NCI-H1694 treated with DMSO at 0.1 percent for 48 hours (cell line): ENCODE results near the gene TYK2.
A peak's percentile ranks its signal among the peaks of the same experiment; 100 is the strongest.
"Not testable (repeated sequence)": the region's sequence is repeated elsewhere in the genome, so short reads cannot be mapped to it uniquely, and the experiment has no call there.

Experiments
- DNase-seq: peaks from one replicate; lab custom pipeline; 2025; lab: John Stamatoyannopoulos, UW

Gene TYK2

DNA sequence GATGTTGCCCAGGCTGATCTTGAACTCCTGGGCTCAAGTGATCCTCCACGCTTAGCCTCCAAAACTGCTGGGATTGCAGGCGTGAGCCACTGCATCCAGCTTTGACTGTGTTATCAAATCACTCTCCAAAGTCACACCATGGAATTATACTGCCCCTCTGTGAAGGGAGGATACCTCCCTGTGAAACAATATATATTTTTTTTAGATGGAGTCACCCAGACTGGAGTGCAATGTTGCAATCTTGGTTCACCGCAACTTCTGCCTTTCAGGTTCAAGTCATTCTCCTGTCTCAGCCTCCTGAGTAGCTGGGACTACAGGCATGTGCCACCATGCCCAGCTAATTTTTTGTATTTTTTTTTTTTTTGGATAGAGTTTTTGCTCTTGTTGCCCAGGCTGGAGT, 7.7 kb downstream of the TYK2 start:
- no peak for DNase-seq

DNA sequence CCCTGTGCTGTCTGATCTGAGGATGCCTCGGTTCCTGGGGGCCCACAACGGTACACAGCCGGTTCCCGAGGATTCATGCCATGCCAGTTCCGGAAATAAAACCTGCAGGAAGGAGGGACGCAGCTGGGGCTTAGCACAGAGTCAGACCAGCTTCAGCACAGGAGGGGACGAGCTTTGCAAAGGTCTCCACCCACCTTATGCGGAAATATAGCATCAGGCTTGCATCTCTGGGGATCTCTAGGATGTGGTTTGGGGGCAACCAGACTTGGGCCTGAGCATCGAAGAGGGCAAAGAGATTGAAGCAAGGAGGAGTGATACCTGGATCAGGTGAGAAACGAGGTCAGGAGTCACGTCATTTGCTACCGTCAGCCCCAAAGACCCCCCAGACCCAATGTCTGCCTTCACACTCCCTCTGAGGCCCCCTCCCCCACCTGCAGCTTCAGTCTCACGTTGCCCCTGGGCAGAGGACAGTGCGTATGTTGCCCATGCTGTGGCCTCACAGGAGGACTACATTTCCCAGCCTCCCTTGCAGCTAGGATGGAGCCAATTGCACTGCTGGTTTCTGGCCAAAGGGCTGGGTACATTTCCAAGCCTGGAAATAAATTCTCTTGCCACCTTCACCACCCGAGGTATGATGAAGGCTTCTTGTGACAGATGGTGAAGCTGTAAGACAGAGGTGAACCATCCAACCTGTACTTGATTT, 12.1 kb downstream of the TYK2 start:
- no peak for DNase-seq

DNA sequence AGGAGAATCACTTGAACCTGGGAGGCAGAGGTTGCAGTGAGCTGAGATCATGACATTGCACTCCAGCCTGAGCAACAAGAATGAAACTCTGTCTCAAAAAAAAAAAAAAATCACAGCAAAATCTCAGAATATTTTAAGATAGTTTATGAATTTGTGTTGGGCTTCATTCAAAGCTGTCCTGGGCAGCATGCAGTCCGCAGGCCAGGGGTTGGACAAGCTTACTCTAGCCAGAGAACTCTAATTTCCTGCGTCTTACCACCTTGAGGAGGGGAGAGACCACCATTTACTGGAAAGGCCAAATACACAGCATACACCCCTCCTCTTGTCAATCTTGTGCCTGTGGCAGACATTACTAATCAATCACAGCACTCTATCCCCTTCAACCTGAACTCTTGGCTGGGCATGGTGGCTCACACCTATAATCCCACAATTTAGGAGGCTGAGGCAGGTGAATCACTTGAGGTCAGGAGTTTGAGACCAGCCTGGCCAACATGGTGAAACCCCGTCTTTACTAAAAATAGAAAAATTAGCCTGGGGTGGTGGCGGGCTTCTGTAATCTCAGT, 13.3 kb downstream of the TYK2 start:
- not testable (repeated sequence) for DNase-seq

DNA sequence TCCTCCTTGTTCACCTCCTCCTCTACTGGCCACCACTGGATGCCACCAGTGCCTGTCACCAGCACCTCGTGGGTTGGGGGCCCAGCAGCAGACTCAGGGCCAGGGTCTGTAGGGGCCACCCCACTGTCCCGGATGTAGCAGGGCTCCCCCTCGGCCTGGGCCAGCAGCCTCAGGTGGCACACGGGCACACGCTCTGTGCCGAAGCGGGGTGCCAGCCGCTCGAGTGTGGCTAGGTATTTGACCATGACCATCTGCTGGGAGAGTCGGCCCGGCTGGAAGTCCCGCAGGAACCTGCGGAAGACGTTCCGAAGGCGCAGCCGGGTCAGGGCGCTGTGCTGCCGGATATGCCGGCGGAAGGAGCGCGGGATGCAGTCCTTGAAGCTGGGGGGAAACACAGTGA, 14.9 kb downstream of the TYK2 start:
- no peak for DNase-seq

DNA sequence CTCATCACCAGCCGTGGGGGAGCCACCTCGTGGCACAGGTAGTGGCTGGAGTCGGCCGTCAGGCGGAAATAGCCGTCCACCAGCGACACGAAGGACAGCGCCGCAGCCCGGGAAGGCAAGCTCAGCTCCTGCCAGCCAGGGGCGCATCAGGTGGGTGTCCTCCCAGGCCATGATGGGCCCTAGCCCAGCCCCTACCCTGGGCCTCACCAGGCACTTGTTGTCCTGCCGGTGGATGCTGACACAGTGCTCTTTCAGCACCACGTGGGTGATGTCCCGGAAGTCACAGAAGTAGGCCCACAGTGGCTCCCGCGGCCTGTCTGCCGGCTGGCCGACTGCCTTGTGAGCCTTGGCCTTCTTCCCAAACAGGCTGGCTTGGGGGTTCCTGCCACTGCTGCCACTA, 15.7 kb downstream of the TYK2 start:
- DNase-seq: no peak

DNA sequence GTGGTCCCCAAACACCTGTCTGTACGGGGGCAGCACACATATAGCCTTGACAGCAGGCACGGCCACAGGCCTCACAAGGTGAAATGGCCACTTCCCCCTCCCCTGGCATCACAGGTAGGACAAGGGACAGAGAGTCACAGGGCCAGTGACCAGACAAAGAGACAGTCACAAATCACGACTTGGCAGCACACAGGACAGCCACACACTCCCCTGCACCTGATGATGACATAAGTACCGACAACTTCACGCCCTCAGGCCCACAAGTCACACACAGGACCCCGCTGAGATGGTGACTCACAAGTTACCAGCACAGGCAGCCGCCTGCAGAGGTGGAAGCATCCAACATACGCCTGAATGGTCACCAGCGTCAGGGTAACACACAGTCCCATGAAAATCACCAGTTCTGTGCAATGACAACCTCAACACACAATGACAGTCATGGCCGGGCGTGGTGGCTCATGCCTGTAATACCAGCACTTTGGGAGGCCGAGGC, 16.5 kb downstream of the TYK2 start:
- DNase-seq: no peak

DNA sequence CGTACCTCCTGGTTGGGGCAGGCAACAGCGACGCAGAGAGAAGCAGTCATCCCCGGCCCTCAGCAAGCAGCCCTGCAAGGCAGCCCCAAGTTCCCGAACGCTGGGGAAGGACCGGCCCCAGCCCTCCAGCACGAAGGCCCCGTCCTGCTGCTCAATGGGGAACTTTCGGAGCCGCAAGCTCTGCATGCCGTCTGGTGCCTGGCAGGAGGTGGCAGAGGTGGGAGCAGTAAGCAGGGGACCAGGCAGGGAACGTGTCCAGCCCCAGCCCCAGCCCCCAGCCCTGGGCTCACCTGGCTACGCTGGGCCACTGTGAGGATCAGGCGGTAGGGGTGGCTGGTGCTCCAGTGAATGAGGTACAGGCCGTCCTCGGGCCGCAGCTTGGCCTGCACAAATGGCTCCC, 18.1 kb downstream of the TYK2 start:
- no peak for DNase-seq

DNA sequence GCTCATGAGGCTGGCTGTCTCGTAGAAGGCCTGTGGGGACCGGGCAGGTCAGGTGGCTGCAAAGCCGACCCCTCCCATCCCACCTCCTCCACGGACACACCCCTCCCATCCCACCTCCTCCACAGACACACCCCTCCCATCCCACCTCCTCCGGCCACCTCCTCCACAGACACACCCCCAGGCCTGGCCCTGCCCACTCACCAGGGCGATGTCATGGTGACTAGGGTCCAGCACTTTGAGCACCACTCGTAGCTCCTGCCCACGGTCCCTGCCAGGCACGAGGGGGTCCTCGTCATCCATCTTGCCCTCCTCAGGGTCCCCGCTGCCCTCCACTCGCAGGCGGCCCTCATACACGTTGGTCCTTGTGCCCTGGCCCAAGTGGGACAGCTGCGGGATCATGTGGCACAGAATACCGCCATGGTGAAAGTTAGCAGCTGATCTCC, 18.8 kb downstream of the TYK2 start:
- DNase-seq: no peak

DNA sequence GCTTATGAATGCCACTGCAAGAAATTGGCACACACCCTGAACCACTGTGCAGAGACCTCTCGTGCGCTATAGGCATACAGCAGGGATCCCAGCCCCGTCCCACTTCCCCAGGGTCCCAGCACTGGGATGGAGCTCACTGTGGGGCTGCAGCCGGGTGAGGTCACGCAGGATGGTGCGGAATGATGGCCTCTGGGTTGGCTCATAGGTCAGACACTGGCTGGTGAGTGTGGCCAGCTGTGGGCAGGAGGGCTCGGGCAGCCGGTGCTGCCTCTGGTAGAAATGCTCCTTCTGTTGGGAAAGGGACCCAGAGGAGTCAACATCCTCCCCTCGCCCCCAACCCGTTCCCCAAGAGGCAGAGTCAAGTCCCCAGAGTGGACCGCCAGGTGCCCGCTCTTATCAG, 23.9 kb downstream of the TYK2 start:
- no peak for DNase-seq

DNA sequence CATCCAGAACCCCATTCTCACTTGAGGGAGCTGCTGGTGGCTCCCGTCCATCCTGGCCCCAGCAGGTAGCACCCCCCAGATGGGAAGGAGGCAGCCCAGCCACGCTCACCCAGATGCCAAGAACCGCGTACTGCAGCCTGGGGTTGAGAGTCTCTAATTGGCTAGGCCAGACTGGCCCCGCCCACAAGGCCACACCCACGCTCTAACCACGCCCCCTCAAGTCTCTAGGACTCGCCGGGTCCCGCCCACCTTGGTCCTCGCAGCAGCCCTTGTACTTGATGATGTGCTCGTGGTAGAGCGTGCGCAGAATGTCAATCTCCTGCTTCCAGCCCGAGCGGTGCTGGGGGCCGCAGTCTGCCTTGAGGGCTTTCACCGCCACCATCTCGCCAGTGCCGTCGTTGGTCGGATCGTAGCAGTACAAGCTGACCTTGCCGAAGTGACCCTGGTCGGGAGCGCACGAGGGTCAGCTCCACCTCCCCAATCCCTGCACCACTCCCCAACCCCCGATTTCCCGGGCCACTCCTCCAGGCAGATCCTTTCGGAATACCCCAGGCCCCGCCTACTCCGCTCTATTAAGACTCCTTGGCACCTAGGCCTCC, 26.5 kb downstream of the TYK2 start:
- no peak for DNase-seq

DNA sequence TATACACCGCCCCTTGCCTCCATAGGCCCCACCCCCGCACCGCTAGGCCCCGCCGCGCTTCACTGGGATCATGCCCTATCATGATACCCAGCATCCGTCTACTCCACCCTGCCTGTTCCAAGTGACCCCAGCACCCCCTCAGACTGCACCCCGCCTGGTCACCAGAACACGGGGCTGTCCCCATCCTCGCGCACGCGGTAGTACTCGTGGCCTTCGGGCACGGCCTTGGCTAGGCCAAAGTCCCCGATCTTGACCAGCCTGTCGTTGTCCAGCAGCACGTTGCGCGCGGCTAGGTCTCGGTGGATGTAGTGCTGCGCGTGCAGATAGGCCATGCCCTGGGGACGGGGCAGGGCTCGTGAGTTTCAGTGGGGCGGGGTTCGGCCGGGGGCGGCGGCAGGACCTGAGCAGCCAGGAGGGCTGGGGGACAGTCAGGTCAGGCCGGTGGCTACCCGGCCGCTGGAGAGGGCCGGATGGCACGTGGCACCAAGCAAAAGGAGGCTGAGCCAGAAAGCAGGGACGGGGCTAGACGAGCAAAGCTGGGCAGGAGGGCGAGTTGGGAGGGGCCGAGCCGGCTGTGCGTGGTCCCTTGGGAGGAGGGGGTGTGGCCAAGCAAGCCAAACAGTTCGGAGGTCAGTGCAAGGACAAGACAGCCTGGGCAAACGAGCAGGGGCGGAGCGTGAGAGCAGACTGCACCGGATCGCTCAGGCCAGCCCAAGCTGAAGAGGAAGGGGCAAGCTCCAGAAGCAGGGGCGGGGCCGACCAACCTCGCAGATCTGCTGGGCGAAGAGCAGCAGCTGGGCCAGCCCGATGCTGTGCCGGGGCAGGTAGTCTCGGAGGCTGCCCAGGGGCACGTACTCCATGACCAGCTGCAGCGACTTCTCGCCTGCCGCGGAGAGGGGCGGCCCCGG, 27.4 kb downstream of the TYK2 start:
- no peak for DNase-seq

DNA sequence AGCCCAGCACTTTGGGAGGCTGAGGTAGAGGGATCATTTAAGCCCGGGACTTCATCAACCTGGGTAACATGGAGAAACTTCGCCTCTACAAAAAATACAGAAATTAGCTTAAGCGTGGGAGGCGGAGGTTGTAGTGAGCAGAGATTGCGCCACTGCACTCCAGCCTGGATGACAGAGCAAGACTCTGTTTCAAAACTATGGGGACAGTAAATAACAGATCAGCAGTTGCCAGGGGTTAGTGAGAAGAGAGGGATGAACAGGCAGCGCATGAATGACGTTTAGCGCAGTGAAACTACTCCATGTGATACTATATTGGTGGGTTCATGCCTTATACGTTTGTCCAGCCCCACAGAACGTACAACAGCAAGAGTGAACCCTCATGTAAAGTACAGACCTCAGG, 33.9 kb downstream of the TYK2 start:
- DNase-seq: no peak

DNA sequence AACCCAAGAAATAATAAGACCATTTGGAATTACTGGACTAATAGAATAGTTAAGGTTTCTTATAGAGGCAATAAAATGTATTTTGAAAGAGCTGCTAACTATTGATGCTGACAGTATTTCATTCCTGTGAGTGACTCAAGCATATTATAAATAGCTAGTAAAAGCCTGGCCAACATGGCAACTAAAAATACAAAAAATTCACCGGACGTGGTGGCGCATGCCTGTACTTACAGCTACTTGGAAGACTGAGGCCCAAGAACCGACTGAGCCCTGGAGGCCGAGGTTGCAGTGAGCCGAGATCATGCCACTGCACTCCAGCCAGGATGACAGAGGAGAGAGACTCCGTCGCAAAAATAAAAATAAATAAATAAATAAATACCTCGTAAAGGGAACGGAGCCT, 35.6 kb downstream of the TYK2 start:
- DNase-seq: no peak

DNA sequence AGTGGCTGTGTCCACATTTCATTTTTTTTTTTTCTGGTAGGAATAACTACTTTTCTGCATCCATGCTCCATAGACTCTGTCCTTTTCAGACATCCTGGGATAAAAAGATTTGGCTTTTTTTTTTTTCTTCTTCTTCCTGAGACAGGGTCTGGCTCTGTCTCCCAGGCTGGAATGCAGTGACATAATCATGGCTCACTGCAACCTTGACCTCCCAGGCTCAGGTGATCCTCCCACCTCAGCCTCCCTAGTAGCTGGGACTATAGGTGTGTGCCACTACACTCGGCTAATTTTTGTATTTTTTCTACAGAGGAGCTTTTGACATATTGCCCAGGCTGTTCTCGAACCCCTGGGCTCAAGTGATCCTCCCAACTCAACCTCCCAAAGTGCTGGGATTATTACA, 36.9 kb downstream of the TYK2 start:
- DNase-seq: no peak

DNA sequence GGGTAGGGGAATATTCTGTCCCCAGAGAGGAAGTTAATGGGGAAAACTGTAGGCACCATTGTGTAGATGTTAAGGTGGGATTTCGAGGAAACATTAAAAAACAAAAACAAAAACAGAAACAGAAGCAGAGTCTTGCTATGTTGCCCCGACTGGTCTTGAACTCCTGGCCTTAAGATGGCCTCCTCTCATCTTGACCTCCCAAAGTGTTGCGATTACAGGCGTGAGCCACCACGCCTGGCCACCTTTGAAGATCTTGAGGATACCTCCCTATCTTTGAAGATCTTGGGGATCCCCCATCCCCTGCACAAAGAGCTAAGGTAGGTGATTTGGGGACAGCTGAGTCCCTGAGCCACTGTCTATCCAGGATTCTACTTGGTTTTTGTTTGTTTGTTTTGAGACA, 40.4 kb downstream of the TYK2 start:
- no peak for DNase-seq

DNA sequence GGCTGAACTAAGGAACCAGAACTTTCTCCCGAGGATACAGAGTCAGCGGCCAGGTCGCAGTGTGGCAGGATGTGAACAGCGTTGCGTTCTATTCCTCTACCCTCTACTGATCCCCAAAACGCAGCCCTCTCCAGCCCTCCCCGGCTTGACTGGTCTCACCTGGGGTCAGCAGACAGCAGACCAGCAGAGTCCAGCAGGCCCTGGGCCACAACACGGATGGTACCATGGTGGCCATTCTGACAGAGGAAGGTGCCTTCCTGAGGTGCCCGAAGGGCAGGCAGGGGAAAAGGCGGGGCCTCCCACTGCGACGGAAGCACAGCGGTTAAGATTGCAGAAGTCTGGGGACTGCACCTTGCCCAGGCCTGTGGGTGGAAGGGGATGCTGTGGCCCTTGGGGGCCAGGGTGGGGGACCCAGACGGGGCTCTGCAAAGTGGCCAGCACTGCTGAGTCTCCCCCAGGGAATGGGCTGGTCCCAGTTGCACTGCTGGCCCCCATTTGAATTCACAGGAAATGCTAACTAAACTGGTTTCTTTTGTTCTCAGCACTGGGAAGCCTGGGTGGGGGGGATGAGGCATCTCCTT, 40.9 kb downstream of the TYK2 start, which contains the start of gene ICAM3:
Gene ICAM3, minus strand, starts transcription at position 245 of the 581 bp plus-strand sequence. Its CDS starts 10 bp downstream, at position 235.
- no peak for DNase-seq

DNA sequence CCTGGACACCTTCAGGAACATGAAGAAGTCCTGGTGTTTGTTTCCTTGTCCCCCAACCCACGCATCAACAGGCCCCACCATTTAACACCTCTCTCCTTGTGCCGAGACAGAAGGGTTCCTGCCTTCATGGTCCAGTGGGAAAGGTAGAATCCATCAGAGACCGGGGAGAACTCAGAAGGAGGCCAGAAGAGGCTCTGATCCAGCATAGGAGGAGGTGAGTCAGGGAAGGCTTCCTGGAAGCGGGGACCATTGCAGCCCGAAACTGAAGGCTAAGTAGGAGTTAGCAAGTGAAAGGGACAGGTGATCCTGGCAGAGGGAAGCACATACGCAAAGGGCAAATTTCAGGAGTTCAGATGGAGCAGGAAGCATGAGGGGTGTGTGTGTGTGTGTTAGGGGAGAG, 41.4 kb downstream of the TYK2 start:
- DNase-seq: no peak

DNA sequence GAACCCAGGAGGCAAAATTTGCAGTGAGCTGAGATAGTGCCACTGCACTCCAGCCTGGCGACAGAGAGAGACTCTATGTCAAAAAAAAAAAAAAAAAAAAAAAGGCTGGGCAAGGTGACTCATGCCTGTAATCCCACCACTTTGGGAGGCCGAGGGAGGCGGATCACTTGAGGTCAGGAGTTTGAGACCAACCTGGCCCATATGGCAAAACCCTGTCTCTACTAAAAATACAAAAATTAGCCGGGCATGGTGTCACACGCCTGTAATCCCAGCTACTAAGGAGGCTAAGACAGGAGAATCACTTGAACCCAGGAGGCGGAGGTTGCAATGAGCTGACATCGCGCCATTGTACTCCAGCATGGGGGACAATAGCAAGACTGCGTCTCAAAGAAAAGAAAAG, 43.6 kb downstream of the TYK2 start:
- not testable (repeated sequence) for DNase-seq

DNA sequence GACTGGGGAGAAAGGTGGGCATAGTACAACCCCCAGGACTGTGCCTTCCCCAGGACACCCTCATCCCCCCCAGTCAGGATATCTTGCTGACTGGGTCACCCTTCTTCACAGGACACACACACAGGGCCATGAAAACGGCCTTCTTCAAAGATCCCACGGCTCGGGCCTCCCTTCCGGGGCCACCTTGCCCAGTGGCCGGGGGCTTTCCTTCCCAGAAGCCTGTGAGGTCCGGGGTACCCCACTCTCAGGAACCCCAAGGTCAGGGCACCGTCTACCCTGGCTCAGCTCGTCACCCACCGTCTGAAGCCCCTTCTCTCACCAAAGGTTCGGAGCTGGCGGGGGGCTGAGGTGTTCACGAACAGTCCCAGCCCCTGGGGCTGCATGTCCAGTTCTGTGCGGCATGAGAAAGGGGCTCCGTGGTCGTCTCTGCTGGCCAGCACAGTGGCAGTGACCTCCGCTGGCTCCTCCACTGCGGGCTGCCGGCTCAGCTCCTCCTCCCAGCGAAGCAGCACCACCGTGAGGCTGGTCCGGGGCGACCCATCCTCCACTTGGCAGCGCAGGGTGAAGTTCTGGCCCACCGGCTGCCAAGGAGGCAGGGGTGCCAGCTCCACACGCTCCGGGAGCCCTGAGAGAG, 44.9 kb downstream of the TYK2 start:
- no peak for DNase-seq

DNA sequence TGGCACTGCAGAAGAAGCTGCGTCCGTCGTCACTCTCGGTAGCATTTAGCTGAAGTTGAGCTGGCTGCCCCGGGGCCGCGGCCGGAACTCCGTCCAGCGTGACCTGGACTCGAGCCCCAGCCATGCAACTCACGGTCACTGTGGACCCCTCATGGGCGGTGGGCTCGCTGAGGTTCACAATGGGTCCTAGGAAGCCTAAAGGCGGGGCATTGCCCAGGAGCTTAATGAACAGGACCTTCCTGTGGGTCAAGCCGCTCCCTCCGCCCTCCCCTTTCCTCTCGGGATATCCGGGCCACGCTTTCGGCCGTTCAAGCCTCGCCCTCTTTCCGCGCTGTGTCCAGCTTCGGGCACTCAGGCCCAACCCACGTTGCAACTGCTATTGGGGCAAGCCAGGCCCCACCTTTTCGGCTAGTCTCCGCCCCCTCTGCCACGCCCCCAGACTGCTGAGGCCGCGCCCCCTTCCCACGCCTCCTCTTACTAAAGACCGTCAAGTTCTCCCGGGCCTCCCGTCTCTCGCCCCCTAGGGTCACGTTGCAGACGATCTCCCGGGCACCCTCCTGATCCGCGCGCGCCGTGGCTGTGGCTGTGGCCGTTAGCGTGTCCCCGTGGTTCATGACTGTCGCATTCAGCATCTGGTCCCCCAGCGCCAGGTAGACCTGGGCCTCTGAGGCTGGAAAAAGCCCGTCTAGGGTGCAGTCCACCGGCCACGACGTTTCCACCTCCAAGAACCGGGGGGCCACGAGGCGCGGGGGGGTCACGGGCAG, 45.6 kb downstream of the TYK2 start:
- peak; percentile 3 for DNase-seq
